GM11168 (cell line): Measurements from ENCODE around the gene PDE6B.
"Not testable (repeated sequence)": the region's sequence is repeated elsewhere in the genome, so short reads cannot be mapped to it uniquely, and the experiment has no call there.

ENCODE experiments used
- in situ Hi-C: fragments of 300-500 bp; cut with MboI; formaldehyde crosslinking; loops from one replicate; pipeline ENCODE4 v1.12.0; 2022; ENCODE audit warnings: low sequenced_read_pairs; ENCODE audit not compliant: unreplicated experiment

The PDE6B gene

GRCh38 chr4:666822-667544 lies 41.6 kb downstream of the PDE6B start:
- in situ Hi-C loops = no loop called here

GRCh38 chr4:667545-667925 lies 42.2 kb downstream of the PDE6B start:
- in situ Hi-C loops = no loop called here

- in situ Hi-C loops = not testable (repeated sequence)
Observed at GRCh38 chr4:668219-668618, 42.8 kb downstream of the PDE6B start.

- in situ Hi-C loops = not testable (repeated sequence)
Observed at GRCh38 chr4:669806-670559, 44.6 kb downstream of the PDE6B start.

- in situ Hi-C loops = no loop called here
Observed at GRCh38 chr4:671769-672168, 46.4 kb downstream of the PDE6B start.

- in situ Hi-C loops = no loop called here
Observed at GRCh38 chr4:673349-674091, 48.1 kb downstream of the PDE6B start.

GRCh38 chr4:674172-675035 lies 49.0 kb downstream of the PDE6B start, which contains the start of the genes ATP5ME and MYL5:
ATP5ME (minus strand) TSS chr4:674276; CDS start chr4:674247, 29 bp downstream.
MYL5 (plus strand) TSS chr4:674542; CDS start chr4:678027, 3,485 bp downstream.
- in situ Hi-C loops = no loop called here

GRCh38 chr4:675036-675882 lies 49.9 kb downstream of the PDE6B start:
- in situ Hi-C loops = no loop called here

GRCh38 chr4:675980-676870 lies 50.9 kb downstream of the PDE6B start:
- in situ Hi-C loops = no loop called here

- in situ Hi-C loops = no loop called here
Observed at GRCh38 chr4:676871-677235, 51.5 kb downstream of the PDE6B start.

- in situ Hi-C loops = no loop called here
Observed at GRCh38 chr4:677431-678293, 52.3 kb downstream of the PDE6B start.

GRCh38 chr4:678331-679103 lies 53.1 kb downstream of the PDE6B start:
- in situ Hi-C loops = no loop called here

GRCh38 chr4:679104-679481 lies 53.7 kb downstream of the PDE6B start:
- in situ Hi-C loops = no loop called here

GRCh38 chr4:679629-680028 lies 54.3 kb downstream of the PDE6B start:
- in situ Hi-C loops = no loop called here

GRCh38 chr4:680091-680490 lies 54.7 kb downstream of the PDE6B start:
- in situ Hi-C loops = no loop called here

- in situ Hi-C loops = no loop called here
Observed at GRCh38 chr4:680551-680927, 55.2 kb downstream of the PDE6B start.
